ENCODE measurements around the gene CPZ.

CPZ gene

DNA sequence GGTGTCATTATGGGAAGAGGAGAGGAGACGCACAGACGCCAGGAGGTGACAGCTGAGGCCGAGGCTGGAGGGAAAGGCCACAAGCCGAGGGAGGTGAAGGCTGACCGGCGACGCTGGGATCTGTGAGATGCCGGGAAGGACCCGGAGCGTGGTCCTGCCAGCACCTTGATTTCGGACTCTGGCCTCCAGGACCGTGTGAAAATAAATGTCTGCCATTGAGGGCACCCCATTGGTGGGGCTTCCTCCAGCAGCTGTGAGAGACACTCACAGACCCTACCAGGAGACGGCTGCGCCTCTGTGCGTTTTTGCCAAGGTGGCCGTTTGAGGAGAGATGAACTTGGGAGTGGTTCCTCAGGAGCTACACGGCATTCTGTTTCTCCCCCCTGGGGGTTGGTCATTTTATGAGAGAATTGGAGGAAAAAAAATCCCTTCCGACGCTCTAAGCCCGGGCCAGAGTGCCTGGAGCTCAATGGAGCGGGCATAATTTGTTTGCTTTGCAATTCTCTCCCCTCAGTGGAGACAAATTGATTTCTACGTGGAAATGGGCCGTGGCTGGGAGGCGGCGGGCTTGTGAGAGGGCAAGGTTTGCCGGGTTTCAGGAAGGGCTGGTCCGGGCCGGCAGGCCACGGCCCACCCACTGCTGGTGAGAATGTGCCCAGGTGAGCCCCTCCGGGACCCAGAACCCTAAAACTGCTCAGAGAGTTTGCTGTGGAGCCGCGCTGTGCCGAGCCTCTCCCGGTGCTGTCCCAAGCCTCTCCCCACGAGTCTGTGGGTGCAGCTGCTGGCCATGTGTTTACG is 53.9 kb downstream of the CPZ start:
- DNase-seq (ENCODE audit: low spot score): no peak
- no peak overlapping the region for H3K27ac ChIP-seq
- TF ChIP-seq, protein P1, sequence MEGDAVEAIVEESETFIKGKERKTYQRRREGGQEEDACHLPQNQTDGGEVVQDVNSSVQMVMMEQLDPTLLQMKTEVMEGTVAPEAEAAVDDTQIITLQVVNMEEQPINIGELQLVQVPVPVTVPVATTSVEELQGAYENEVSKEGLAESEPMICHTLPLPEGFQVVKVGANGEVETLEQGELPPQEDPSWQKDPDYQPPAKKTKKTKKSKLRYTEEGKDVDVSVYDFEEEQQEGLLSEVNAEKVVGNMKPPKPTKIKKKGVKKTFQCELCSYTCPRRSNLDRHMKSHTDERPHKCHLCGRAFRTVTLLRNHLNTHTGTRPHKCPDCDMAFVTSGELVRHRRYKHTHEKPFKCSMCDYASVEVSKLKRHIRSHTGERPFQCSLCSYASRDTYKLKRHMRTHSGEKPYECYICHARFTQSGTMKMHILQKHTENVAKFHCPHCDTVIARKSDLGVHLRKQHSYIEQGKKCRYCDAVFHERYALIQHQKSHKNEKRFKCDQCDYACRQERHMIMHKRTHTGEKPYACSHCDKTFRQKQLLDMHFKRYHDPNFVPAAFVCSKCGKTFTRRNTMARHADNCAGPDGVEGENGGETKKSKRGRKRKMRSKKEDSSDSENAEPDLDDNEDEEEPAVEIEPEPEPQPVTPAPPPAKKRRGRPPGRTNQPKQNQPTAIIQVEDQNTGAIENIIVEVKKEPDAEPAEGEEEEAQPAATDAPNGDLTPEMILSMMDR (conservative IDR thresholded peaks at IDR 0.05; ENCODE audit: low read depth): no peak
- ChIA-PET CTCF (interaction anchor here (0.7 to 1.0 kb wide), 2 partner anchors 86 to 270 kb away, joined by 3 to 4 read pairs; no protein-coding TSS in a partner anchor), POLR2A (ENCODE audit: low non-redundant PET) (no interaction called here)

DNA sequence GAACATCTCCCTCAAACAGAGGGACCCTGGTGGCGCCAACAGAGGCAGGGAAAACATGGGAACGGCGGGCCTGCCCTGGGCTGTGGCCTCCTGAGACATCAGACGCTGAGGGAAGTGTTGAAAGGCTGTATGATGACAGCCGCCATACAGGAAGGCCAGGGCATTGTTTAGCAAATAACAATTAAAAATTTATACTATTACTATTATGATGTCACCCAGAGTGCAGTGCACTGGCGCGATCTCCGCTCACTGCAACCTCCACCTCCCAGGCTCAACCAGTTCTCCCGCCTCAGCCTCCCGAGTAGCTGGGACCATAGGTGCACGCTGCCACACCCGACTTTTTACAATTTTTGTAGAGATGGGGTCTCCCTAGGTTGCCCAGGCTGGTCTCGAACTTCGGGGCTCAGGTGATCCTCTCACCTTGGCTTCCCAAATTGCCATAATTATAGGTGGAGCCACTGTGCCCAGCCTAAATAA is 54.6 kb downstream of the CPZ start:
- ChIA-PET CTCF (interaction anchor here (0.7 to 1.0 kb wide), 2 partner anchors 121 to 270 kb away, joined by 3 to 4 read pairs; no protein-coding TSS in a partner anchor), POLR2A (ENCODE audit: low non-redundant PET) (no interaction called here)
- H3K27ac ChIP-seq: no peak overlapping the region
- DNase-seq (ENCODE audit: low spot score): no peak
- TF ChIP-seq, protein P1 (conservative IDR thresholded peaks at IDR 0.05; ENCODE audit: low read depth): no peak

DNA sequence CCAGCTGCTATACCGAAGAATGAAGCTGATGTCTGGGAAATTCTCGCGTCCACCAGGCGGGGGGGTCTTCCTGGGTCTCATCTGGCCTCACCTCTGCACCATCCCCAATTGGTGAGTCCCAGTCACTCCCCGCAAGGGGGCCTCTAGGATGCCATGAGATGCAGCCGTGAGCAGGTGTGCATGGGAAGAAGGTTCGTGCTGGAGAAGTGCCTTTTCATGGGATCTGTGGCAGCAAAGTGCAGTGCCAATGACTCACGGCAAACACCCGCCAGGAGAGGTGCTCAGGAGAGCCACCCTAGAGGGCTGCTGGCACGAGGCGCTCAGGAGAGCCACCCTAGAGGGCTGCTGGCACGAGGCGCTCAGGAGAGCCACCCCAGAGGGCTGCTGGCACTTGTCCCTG is 55.1 kb downstream of the CPZ start:
- ChIA-PET CTCF (interaction anchor here (0.7 kb wide), 1 partner anchor 120 kb away, joined by 4 read pairs; no protein-coding TSS in a partner anchor), POLR2A (ENCODE audit: low non-redundant PET) (no interaction called here)
- TF ChIP-seq, protein P1 (conservative IDR thresholded peaks at IDR 0.05; ENCODE audit: low read depth): no peak
- no peak for DNase-seq (ENCODE audit: low spot score)
- H3K27ac ChIP-seq: no peak overlapping the region

DNA sequence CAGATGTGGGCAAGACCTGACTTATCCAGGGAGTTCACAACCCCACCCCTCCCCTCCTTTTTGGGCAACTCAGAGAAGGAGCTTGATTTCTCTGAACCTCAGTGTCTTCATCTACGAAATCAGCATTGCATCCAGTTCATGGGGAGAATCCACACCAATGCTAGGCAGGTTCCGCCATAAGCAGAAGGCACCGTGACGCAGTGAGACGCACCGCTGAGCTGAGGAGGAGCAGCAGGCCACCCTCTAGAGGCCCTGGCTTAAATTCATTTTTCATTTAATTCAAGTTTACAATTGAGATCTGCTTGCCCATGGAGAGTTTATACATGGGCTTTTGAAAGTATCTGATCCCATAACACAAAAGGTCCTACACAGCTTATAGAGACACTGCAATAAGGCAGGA is 55.7 kb downstream of the CPZ start:
- H3K27ac ChIP-seq: no peak overlapping the region
- POLR2A ChIA-PET (ENCODE audit: low non-redundant PET): no interaction called here
- DNase-seq (ENCODE audit: low spot score): no peak
- CTCF ChIA-PET: no interaction called here
- TF ChIP-seq, protein P1 (conservative IDR thresholded peaks at IDR 0.05; ENCODE audit: low read depth): no peak

DNA sequence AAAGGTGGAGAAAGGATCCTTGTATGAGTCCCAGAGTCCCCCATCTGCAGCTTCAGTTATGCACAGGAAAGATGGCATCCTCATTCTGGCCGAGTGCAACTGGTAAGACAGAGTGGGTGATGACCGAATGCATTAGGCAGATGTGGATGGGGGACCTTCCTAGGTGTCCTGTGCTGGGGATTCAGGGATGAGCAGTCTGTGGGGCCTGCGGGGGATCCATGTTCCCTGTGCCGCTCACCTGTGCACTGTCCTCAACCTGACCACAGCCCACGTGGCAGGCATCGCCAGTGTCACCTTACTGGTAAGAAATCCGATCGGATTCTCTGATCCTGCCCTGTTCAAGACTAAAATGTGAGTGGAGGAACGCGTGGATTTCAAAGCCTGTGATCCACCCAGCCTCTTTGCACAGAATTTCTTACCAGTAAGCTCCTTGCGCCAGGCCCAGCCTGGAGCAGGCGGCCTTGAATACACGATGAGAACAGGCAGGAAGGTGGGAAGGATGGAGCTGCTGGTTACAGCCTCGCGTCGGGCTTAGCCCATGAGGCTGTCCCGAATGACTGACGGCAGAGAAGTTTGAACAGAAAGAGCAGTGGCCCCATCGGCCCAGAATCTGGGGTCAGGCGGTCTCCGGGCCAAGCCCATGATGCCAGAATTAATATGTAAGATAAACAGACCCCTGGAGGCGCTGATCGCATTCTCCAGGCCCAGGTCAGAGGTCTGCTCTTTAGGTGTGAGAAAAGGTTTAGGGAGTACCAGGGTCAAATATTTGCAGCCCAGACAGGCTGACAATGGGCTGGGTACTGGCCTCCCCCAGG is 56.5 kb downstream of the CPZ start:
- DNase-seq (ENCODE audit: low spot score): no peak
- ChIA-PET CTCF (no interaction called here), POLR2A (ENCODE audit: low non-redundant PET) (interaction anchor here (0.6 kb wide), 1 partner anchor 123 kb away, joined by 3 read pairs; no protein-coding TSS in a partner anchor)
- H3K27ac ChIP-seq: no peak overlapping the region
- TF ChIP-seq, protein P1 (conservative IDR thresholded peaks at IDR 0.05; ENCODE audit: low read depth): no peak

DNA sequence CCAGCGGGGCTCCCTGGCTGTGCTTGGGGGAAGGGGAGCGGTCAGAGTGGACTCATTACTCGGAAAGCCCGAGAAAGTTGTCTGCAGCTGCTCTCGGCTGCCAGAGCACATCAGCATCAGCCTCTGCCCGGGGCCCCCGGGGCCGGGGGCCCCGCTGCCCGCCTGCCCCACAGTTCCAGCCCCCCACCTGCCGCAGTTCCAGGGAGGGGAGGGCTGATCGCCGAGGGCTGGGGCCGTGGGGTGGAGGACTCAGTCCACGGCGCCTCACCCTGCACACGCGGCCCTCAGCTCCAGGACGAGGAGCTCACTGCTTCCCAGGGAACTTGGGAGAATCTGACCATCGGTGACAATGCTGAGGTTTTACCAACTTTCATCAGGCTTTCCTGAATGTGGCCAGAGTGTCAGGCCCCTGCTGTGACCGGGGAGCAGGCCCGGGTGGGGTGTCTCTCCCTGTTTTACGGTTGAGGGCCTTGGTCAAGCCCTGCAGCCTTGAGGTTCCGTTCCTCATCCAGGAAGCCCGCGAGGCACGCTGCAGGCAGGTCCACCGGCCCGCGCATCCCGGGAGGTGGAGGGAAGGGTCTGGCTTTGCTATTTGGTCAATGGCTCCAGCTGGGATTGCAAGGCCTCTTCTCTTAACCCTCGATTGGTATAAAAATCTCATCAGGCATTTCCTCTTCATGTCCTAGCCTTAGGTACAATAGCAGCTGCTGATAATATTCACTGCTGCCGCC is 57.2 kb downstream of the CPZ start:
- CTCF ChIA-PET: no interaction called here
- DNase-seq (ENCODE audit: low spot score): no peak
- POLR2A ChIA-PET (ENCODE audit: low non-redundant PET): interaction anchor here (0.6 kb wide), 1 partner anchor 123 kb away, joined by 3 read pairs; no protein-coding TSS in a partner anchor
- TF ChIP-seq, protein P1 (conservative IDR thresholded peaks at IDR 0.05; ENCODE audit: low read depth): no peak
- H3K27ac ChIP-seq: no peak overlapping the region
